GM19351 (cell line): Measurements from ENCODE around the gene CCDC142.

Source experiments
- ATAC-seq: cut with Tn5 transposase; IDR thresholded peaks from one replicate; pipeline ENCODE4 v1.9.1; 2021; ENCODE audit warnings: mild to moderate bottlenecking, moderate library complexity; ENCODE audit not compliant: unreplicated experiment

CCDC142 gene

DNA sequence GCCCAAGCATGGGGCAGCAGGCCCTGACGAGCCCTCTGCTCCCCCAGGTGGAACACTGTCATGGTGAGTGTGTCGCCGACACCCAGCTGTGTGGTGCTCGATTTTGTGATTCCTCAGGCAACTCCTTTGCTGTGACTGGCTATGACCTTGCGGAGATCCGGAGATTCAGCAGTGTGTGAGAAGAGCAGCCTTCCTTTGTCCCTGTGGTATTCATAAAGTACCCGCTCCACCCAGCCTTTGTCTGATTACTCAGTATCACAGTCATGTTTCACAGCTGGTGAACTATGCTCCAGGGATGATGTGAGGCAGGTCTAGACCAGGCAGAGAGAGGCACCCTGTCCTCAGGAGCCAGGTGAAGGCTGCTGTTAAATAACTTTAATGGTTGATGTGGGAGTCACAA lies 57.3 kb downstream of the CCDC142 start:
- no peak for ATAC-seq

- ATAC-seq, result no peak
Observed at GRCh38 chr2:74424995-74425406, 57.8 kb downstream of the CCDC142 start.

GRCh38 chr2:74424139-74424992 lies 58.4 kb downstream of the CCDC142 start:
- ATAC-seq, result no peak
